Fibroblast of skin of back (primary cell): ENCODE results near the gene GIGYF1.
"Not testable (repeated sequence)": the region's sequence is repeated elsewhere in the genome, so short reads cannot be mapped to it uniquely, and the experiment has no call there.

Source experiments
- DNase-seq: peaks from one replicate; pipeline ENCODE4 v3.0.0-alpha.2; 2013

GIGYF1 gene

GRCh38 chr7:100710452-100710851 is 16.4 kb upstream of the GIGYF1 start:
- no peak for DNase-seq

- no peak for DNase-seq
Observed at GRCh38 chr7:100708395-100708794, 14.3 kb upstream of the GIGYF1 start.

GRCh38 chr7:100706672-100707311 is 12.7 kb upstream of the GIGYF1 start:
- DNase-seq, result no peak

- peak; percentile 97 for DNase-seq
Observed at GRCh38 chr7:100705753-100706671, 12.0 kb upstream of the GIGYF1 start, which contains the start of gene POP7. Gene POP7 (plus strand): TSS chr7:100706121. CDS start chr7:100706831, 710 bp downstream.

GRCh38 chr7:100705320-100705752 is 11.3 kb upstream of the GIGYF1 start:
- DNase-seq, result peak; percentile 66

GRCh38 chr7:100701089-100701488 is 7.0 kb upstream of the GIGYF1 start:
- DNase-seq, result not testable (repeated sequence)

- no peak for DNase-seq
Observed at GRCh38 chr7:100699018-100699417, 5.0 kb upstream of the GIGYF1 start.

GRCh38 chr7:100696123-100696521 is 2.1 kb upstream of the GIGYF1 start:
- no peak for DNase-seq

GRCh38 chr7:100693312-100694097 is 545 bp downstream of the GIGYF1 start:
- DNase-seq, result no peak

GRCh38 chr7:100692578-100692961 is 1.5 kb downstream of the GIGYF1 start:
- DNase-seq, result no peak

GRCh38 chr7:100691676-100692577 is 2.1 kb downstream of the GIGYF1 start:
- DNase-seq, result peak; percentile 67

- no peak for DNase-seq
Observed at GRCh38 chr7:100689230-100690135, 4.6 kb downstream of the GIGYF1 start.

- no peak for DNase-seq
Observed at GRCh38 chr7:100688326-100688860, 5.7 kb downstream of the GIGYF1 start.

GRCh38 chr7:100687751-100688300 is 6.2 kb downstream of the GIGYF1 start:
- DNase-seq, result no peak

GRCh38 chr7:100687261-100687660 is 6.8 kb downstream of the GIGYF1 start:
- DNase-seq, result no peak

GRCh38 chr7:100686822-100687211 is 7.2 kb downstream of the GIGYF1 start:
- no peak for DNase-seq

- DNase-seq, result no peak
Observed at GRCh38 chr7:100686201-100686821, 7.7 kb downstream of the GIGYF1 start.

GRCh38 chr7:100685631-100686145 is 8.4 kb downstream of the GIGYF1 start:
- DNase-seq, result no peak

GRCh38 chr7:100685049-100685605 is 8.9 kb downstream of the GIGYF1 start:
- no peak for DNase-seq
